Measurements from ENCODE around the gene C1S. TPM values are rescaled to one million over a fixed set of nuclear protein-coding genes. Genes with fewer than 3 reads are reported as not detected.

The C1S gene
- total and polyA plus RNA-seq, 9 of the 15 experiments (the other 6 are each of a cell fraction or from before 2014, with no cell fraction given): 0.08 to 0.84 (median 0.27) TPM

GRCh38 chr12:7108003-7108795 is 47.7 kb downstream of the C1S start (continued):
- TF ChIP-seq DEAF1 (CRISPR knock-in tag; IDR thresholded peaks at IDR 0.05) (no peak), E2F3 (CRISPR knock-in tag; IDR thresholded peaks at IDR 0.05) (0 out of 2 replicates have a peak, but pooled peaks have one; percentile 41), ZNF561 (CRISPR knock-in tag; conservative IDR thresholded peaks at IDR 0.05) (no peak), U2AF1 (optimal IDR thresholded peaks at IDR 0.05; ENCODE audit: low read depth, low read length) (no peak), TAF1 (IDR thresholded peaks at IDR 0.05; ENCODE audit: control insufficient read depth, extremely low read depth, insufficient read depth, low read length, severe bottlenecking) (peak; percentile 64), FOXM1 (IDR thresholded peaks at IDR 0.05; ENCODE audit: low read depth) (no peak), FOXM1 (CRISPR knock-in tag; IDR thresholded peaks at IDR 0.05; ENCODE audit: low read depth) (0 out of 2 replicates have a peak, but pooled peaks have one; percentile 44), HDAC8 (tag; IDR thresholded peaks at IDR 0.05) (no peak), YBX1 (IDR thresholded peaks at IDR 0.05) (no peak), VEZF1 (CRISPR knock-in tag; IDR thresholded peaks at IDR 0.05) (no peak), CREB1 (IDR thresholded peaks at IDR 0.05) (0 out of 2 replicates have a peak, but pooled peaks have one; percentile 18), CREB1 (CRISPR knock-in tag; IDR thresholded peaks at IDR 0.05) (no peak), ETV1 (tag; conservative IDR thresholded peaks at IDR 0.05; ENCODE audit: low read depth) (peak; percentile 91), CTBP1 (IDR thresholded peaks at IDR 0.05; ENCODE audit: borderline replicate concordance) (peak; percentile 58; the same call in 1 of the 2 replicates), TCF15 (CRISPR knock-in tag; IDR thresholded peaks at IDR 0.05) (no peak), CCAR2 (IDR thresholded peaks at IDR 0.05; ENCODE audit: low read depth, low read length) (0 out of 2 replicates have a peak, but pooled peaks have one; percentile 17), KDM2B (CRISPR knock-in tag; IDR thresholded peaks at IDR 0.05) (no peak), ZNF668 (CRISPR knock-in tag; IDR thresholded peaks at IDR 0.05) (no peak), BRD9 (IDR thresholded peaks at IDR 0.05; ENCODE audit: low read depth, partially characterized antibody) (no peak), ZNF197 (CRISPR knock-in tag; IDR thresholded peaks at IDR 0.05; ENCODE audit: low read depth) (no peak), ZNF212 (CRISPR knock-in tag; IDR thresholded peaks at IDR 0.05) (no peak)

Data from K562 (cell line).